GM19328 (cell line): Measurements from ENCODE around the gene MAP7.

Source experiments
- ATAC-seq: cut with Tn5 transposase; IDR thresholded peaks from one replicate; pipeline ENCODE4 v1.9.1; 2021; ENCODE audit warnings: mild to moderate bottlenecking, moderate library complexity; ENCODE audit not compliant: unreplicated experiment

Gene MAP7

DNA sequence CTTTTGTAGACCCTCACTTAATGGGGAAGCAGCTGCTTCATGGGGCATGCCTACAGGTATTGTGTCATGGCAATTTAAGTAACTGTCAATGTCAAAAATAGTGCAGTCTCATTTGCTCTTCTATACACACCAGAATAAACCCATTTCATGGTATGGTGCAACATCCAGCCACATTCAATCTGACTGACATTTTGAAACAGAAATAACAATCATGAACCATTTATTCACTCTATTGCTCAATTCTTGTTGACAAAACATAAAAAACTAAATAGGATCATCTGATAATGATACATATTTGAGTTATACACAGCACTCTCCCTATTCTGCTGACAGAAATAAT, 122.9 kb downstream of the MAP7 start:
- no peak for ATAC-seq

GRCh38 chr6:136426627-136427377, 123.4 kb downstream of the MAP7 start:
- no peak for ATAC-seq

- ATAC-seq = no peak
These were observed 124.4 kb downstream of the MAP7 start for GRCh38 chr6:136425793-136426192.

GRCh38 chr6:136424901-136425300, 125.3 kb downstream of the MAP7 start:
- ATAC-seq = no peak

DNA sequence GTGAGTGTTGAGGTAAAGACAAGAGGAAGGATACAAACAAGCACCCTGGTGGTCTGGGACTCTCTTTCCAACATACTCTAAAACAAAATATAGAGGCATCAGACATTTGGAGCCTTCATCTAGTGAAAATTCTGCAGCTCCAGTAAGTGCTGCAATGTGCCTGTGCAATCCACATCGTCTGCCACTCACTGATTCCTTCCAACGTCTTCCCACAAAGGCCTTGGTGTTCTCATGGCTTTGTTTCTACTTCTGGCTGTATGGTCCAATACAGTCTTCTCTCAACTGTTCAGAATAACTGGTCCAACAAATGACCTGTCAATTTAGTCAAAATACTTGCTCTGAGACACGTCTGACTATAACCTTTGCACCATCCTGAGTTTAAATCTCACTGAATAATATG, 125.8 kb downstream of the MAP7 start:
- no peak for ATAC-seq

DNA sequence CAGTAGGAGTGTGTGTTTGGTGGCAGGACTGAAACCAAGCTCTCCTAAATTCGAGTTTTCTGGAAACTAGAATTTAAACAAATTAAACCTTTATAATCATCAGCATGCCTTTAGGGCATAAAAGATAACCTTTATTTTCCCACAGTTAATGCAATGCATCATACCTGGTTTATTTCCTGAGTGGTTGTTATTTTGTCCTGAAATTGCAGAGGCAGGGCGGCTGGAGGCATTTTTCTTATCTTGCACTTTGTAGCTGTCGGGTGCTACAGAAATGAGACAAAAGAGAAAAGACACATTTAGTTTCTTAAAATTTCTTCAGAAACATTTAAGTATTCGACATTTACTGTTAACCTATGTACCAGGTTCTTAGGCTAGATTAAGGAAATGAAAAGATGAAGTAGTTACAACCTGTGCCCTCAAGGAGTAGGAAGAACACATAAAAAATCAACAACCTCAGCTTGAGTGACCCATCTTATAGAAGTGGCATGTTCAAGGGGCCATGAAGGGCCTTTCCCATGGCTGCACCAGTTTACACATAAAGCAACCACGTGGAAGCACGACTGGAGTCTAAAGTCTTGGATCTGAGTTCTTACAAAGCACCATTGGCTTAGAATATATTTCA, 128.6 kb downstream of the MAP7 start:
- ATAC-seq = no peak

GRCh38 chr6:136420853-136421252, 129.4 kb downstream of the MAP7 start:
- no peak for ATAC-seq

GRCh38 chr6:136415351-136416007, 134.7 kb downstream of the MAP7 start:
- ATAC-seq = no peak

DNA sequence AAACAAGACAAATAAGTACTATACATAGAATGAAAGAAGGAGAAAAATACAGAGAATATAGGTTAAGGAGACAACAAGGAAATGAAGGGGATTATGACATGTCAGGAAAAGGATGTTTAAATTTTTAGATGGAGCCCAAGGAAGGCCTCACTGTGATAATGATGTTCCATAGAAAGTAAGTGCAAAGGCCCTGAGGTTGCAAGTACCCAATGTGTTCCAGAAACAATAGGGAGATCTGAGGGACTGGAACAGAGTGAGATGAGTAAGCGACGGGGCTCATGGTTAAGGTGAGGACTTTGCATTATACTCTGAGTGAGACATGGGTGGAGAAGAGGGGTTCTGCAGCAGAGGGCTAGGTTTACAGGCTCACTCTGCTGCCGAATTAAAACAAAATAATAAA, 137.8 kb downstream of the MAP7 start:
- no peak for ATAC-seq

DNA sequence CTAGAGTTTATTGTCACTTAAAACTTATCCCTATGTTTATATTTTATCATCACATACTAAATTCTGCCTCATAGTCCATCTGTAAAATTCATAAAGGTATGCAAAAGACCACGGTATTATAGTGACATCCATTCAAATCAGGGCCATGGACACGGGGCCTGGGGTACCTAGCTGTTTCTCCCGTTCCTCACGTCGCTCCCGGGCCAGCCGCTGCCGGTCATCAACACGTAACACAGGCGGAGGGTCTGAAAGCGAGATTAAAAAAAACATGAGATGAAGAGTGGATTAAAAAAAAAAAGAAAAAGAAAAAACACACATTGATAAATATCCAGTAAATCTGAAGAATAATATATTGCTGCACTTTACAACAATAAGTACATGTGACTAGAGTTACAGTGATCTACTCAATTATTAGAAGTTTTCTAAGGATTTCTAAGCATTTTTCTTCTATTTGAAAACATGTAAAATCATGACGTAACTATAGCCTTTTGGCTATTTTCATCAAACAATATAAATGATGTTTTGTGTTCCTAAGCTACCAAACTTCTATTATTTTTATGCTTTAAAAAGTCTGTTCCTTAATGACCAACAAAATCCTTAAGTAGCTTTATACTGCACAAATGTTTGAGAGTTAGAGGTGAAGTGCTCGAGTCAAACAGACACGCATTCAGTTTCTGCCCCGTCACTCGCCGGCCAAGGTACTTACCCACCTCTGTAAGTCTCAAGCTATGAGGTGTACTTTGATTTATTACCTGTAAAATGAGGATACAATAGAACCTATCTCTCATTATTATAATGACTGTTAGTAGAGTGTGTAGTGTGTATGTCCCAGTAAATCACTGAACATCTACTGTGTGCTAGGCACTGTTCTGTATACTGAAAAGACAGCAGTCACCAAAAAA, 138.5 kb downstream of the MAP7 start:
- ATAC-seq = no peak

DNA sequence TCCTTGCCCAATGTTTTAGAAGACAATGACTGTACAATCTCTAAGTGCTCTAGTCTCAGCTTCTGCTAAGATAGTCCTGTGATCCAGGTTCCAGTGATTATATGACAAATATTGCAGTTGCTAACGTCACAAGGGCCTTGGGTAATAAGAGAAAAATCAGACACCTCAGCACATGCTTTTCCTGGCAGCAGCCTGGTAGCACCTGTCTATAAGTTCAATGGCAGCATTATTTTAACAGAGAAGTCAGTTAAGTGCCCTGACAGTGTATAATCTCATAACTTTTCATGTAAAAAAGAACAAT, 139.2 kb downstream of the MAP7 start:
- no peak for ATAC-seq

- ATAC-seq = no peak
These were observed 139.8 kb downstream of the MAP7 start for GRCh38 chr6:136410201-136411024.

DNA sequence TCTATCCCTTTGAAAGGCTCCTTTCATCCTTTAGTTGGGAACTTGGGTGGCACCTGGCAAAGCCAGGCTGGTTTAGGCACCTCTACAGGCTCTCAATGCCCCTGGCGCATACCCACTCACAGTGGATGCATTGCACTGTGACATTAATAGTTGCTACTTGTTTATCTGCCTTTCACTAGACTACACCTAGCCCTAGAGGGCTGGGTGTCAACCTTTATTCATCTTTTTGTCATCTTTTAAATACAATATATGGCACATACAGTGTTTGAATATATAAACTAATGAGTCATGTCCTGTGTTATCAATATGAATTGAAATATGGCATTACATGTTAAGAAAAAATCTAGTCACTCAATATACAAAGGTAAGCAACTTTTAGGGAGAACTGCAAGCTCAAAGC, 140.6 kb downstream of the MAP7 start:
- no peak for ATAC-seq

GRCh38 chr6:136408204-136408603, 142.0 kb downstream of the MAP7 start:
- no peak for ATAC-seq

DNA sequence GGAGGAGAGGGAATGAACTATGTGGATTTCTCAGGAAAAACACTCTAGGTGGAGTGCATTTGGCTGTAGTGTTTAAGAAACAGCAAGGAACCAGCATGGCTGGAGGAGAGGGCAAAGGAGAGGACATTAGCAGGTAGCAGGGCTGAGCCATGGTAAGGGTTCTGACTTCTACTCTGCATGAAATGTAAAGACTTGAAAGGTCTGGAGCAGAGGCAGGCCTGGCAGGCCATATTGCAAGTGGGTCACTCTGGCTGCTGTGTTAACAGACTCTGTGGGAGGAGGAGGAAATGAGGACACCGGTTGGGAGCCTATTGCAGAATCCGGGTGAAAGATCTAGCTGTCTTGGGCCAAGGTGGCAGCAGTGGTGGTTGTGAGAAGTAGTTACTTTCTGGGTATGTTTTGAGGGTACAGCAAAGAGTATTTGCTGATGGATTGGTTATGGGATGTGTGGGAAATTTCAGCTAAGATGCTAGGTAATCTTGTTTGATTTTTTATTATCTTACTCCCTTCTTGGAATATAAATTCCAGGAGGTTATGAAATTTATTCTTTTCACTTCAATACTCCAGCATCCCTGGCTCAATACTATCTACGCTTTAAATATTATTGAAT, 144.7 kb downstream of the MAP7 start:
- no peak for ATAC-seq

- no peak for ATAC-seq
These were observed 145.4 kb downstream of the MAP7 start for GRCh38 chr6:136404627-136405419.

DNA sequence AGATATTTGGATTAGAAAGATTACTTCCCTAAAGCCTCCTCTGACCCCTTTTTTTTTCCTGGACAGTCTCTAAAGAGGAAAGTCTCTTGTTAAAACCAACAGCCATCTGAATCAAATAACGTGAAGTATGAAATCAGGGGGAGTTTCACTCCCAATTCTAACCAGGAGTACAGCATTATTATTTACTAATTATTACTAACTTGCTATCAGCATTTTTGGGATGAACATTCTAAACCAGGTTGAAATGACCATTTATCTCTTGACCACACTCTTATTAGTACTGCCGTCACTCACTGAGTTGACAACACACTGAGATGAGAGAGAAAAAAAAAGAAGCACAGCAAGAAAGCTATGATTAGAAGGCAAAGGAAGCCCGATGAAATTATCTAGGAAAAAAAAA, 146.2 kb downstream of the MAP7 start:
- no peak for ATAC-seq

GRCh38 chr6:136403110-136403980, 146.9 kb downstream of the MAP7 start:
- ATAC-seq = no peak
